ENCODE results near the gene COL20A1. TPM values are rescaled to one million over a fixed set of nuclear protein-coding genes. Genes with fewer than 3 reads are reported as not detected.
A peak's percentile ranks its signal among the peaks of the same experiment; 100 is the strongest.
"Not testable (repeated sequence)": the region's sequence is repeated elsewhere in the genome, so short reads cannot be mapped to it uniquely, and the experiment has no call there.

Gene COL20A1
- total RNA-seq, 3 donors from 2014 or later: not detected

DNA sequence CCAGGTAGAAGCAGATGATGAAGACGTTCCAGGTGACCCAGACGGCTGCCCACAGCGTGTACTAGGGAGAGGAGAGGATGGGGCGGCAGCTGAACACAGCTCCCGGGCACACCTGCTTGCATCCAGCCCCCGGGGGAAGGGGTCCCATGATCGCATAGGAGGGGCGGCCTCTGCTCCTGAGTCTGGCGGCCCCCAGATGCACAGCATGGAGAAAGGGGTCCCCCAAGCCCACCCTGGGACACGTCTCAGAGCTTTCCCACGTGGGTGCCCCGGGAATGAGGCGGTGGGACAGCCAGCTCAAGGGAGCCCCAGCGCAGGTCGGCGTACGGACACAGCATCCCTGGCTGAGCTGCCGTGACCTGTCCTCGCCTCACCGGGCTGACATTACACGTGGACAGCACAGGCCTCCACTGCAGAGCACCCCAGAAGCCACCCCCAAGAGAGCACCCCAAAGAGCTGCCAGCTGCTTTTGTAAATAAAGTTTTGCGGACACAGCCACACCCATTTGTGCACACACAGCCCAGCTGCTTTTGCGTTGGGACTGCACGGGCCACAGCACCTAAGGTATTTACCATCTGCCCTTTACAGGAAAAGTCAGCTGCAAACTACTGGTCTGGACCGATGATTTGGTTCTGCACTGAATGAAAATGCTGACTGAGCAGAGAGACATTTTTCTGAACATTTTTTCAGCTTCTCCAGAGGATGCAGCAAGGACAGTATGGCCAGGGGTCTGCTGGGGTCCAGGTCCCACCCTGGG lies 44.0 kb upstream of the COL20A1 start:
- Histone ChIP-seq H3K9me3 (no peaks in the 10 kb centered on the region), H3K4me1 (ENCODE audit: low read depth) (peaks cover 3% of the 10 kb centered on the region), H3K36me3 (ENCODE audit: low read depth) (no peaks in the 10 kb centered on the region), H3K4me3 (no peak overlapping the region)
- intact Hi-C loops (cut with DNase I, micrococcal nuclease): no loop called here
- no peak for ATAC-seq
- DNase-seq: no peak
- TF ChIP-seq, protein P1, sequence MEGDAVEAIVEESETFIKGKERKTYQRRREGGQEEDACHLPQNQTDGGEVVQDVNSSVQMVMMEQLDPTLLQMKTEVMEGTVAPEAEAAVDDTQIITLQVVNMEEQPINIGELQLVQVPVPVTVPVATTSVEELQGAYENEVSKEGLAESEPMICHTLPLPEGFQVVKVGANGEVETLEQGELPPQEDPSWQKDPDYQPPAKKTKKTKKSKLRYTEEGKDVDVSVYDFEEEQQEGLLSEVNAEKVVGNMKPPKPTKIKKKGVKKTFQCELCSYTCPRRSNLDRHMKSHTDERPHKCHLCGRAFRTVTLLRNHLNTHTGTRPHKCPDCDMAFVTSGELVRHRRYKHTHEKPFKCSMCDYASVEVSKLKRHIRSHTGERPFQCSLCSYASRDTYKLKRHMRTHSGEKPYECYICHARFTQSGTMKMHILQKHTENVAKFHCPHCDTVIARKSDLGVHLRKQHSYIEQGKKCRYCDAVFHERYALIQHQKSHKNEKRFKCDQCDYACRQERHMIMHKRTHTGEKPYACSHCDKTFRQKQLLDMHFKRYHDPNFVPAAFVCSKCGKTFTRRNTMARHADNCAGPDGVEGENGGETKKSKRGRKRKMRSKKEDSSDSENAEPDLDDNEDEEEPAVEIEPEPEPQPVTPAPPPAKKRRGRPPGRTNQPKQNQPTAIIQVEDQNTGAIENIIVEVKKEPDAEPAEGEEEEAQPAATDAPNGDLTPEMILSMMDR (IDR thresholded peaks at IDR 0.05): no peak

DNA sequence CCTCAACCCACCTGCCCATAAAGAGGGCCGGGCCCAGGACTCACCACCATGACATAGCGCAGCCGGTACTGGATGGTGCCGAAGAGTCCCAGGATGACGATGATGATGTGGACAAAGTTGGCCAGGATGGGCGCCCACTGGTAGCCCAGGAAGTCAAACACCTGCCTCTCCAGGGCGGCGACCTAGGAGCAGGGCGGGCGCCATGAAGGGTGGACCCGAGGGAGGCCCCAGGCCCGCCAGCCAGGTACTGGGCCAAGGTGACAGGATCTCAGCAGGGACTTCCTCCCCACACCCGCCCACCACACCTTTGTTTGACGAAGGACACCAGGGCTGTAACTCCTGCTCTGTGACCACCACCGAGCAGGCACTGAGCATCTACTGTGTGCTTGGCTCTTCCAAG lies 43.1 kb upstream of the COL20A1 start:
- Histone ChIP-seq H3K4me1 (ENCODE audit: low read depth) (peaks cover 3% of the 10 kb centered on the region), H3K9me3 (no peaks in the 10 kb centered on the region), H3K36me3 (ENCODE audit: low read depth) (no peaks in the 10 kb centered on the region), H3K4me3 (no peak overlapping the region)
- intact Hi-C loops (cut with DNase I, micrococcal nuclease): no loop called here
- TF ChIP-seq, protein P1 (IDR thresholded peaks at IDR 0.05): no peak
- ATAC-seq (no peak), DNase-seq (no peak)

DNA sequence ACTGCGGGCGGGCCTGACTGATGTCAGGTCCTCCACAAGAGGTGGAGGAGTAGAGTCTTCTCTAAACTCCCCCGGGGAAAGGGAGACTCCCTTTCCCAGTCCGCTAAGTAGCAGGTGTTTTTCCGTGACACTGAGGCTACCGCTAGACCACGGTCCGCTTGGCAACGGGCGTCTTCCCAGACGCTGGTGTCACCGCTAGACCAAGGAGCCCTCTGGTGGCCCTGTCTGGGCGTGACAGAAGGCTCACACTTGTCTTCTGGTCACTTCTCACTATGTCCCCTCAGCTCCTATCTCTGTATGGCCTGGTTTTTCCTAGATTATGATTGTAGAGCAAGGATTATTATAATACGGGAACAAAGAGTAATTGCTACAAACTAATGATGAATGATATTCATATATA lies 41.6 kb upstream of the COL20A1 start:
- H3K4me3 ChIP-seq; H3K9me3 ChIP-seq; intact Hi-C loops (cut with DNase I, micrococcal nuclease); ATAC-seq; H3K4me1 ChIP-seq (ENCODE audit: low read depth); H3K36me3 ChIP-seq (ENCODE audit: low read depth): not testable (repeated sequence)
- DNase-seq: peak in 1 of 3 donors; percentile 21

DNA sequence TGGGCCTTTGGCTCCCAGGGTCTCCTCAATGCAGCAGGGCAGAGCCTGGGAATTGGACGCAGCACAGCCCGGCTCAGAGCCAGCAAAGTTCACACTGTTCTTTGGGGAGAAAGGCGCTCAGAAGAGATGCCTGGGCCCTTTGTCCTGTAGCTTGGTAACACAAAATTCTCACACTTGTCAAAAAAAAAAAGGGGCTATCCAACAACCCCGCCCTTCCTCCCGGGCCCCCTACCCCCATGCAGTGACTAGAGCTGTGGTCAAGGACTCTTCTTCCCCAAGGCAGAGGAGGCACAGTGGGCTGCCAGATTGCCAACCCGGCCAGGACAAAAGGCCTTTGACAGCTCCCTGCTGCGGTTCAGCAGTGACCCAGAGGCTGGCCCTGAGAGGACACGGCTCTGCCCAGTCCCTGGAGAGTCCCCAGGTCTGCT lies 40.7 kb upstream of the COL20A1 start:
- peaks cover 3% of the 10 kb centered on the region for H3K4me1 ChIP-seq (ENCODE audit: low read depth)
- no peak for DNase-seq
- intact Hi-C loops (cut with DNase I, micrococcal nuclease): no loop called here
- H3K36me3 ChIP-seq (ENCODE audit: low read depth): no peaks in the 10 kb centered on the region
- no peaks in the 10 kb centered on the region for H3K9me3 ChIP-seq
- no peak overlapping the region for H3K4me3 ChIP-seq
- ATAC-seq: no peak
- TF ChIP-seq, protein P1 (IDR thresholded peaks at IDR 0.05): no peak

DNA sequence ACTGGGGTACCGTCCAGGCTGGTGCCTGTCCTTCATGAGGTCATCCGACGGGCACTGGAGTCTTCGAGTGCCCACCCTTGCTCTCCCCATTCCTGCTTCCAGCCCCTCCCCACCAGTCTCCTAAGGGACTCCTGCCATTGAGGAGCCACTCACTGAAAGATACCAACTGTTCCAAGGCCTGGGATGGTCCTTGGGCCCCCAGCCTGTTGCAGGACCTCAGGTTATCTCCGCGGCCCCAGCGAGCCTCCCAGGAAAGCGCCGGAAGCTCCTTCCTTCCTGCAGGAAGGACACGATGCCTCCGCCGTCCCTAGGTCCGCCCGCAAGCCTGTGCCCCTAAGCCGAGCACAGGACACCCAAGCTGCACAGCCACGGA lies 39.9 kb upstream of the COL20A1 start:
- TF ChIP-seq, protein P1 (IDR thresholded peaks at IDR 0.05): no peak
- Histone ChIP-seq H3K4me1 (ENCODE audit: low read depth) (peaks cover 3% of the 10 kb centered on the region), H3K36me3 (ENCODE audit: low read depth) (no peaks in the 10 kb centered on the region), H3K4me3 (no peak overlapping the region), H3K9me3 (no peaks in the 10 kb centered on the region)
- DNase-seq (no peak), ATAC-seq (no peak)
- intact Hi-C loops (cut with DNase I, micrococcal nuclease): no loop called here

DNA sequence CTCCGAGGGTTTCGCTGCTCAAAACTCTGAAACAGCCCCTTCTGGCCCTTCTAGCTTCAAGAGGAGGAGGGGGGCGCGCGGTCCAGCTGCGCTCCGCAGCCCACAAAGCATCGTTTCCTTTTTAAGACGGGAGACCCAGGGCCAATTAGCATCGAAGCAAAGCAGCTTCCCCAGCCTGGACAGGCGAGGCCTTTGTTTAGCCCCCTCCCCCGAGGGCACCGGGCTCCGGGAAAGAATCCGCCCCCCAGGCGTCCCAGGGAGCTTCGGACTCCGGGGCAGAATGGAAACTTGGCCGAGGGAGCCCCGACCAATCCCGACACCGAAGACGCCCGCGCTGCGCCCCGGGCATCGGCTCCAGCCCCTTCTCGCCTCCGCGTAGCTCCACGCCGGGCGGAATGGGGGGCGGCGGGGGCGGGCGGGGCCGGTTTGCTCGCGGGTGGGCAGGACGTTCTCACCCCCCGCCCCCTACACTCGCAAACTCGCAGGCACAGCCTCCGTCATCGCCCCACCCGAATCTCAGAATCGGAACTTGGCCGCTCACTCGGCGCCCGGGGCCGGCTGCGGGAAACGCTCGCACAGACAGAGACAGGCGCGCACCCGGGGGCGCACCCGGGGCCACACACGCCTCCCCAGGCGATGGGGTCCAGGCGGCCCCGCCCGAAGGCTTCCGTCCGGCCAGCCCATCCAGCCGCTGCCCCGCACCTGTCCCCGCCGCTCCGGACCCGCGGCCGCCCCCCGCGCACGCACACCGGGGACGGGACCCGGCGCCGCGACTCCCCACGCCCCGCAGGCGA lies 39.4 kb upstream of the COL20A1 start:
- H3K36me3 ChIP-seq (ENCODE audit: low read depth): no peaks in the 10 kb centered on the region
- ATAC-seq (no peak), DNase-seq (no peak)
- H3K9me3 ChIP-seq: no peaks in the 10 kb centered on the region
- H3K4me1 ChIP-seq (ENCODE audit: low read depth): peaks cover 3% of the 10 kb centered on the region
- TF ChIP-seq, protein P1 (IDR thresholded peaks at IDR 0.05): no peak
- intact Hi-C loops (cut with DNase I, micrococcal nuclease): no loop called here
- no peak overlapping the region for H3K4me3 ChIP-seq
